ENCODE data around the gene NUB1. TPM values are rescaled to one million over a fixed set of nuclear protein-coding genes. Genes with fewer than 3 reads are reported as not detected.

Gene NUB1
- total and polyA plus RNA-seq, 11 donors, result 22.6 to 56.3 (median 39.4) TPM

DNA sequence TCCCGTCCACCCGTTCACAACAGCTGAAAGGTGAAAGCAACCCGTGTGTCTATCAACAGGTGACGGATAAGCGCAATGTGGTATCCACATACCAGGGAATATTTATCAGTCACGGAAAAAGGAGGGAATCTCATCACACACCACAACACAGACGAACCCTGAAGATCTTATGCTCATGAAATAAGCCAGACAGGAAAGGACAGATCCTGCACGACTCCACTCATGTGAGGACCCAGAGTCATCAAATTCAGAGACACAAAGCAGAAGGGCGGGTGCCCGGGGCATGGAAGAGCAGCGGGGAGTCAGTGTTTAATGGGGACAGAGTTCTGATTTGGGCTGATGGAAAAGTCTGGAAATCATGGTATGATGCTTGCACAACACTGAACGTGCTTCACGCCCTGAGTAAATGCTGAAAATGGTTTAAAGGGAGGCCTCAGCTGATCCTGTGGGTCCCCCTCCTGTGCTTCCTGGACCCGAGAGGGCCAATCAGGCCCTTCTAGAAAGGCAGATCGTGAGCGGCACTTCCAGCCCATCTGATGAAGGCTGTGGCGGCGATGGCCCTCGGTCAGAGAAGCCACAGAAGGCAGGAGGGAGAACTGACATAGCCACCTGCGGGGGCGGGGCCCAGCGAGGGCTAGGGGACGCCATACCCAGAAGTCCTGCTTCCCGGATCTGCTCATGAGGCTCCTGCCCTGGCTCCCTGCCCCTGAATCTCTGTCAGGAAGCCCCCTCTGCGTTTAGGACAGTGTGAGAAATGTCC lies 49.2 kb downstream of the NUB1 start:
- Histone ChIP-seq H3K27me3 (peaks cover 0 to 28% (median 0%) of the 10 kb centered on the region in 9 donors), H3K9me3 (no peaks in the 10 kb centered on the region), H3K27ac (no peak overlapping the region), H3K4me1 (no peaks in the 10 kb centered on the region), H3K36me3 (no peaks in the 10 kb centered on the region), H3K4me3 (no peak overlapping the region)
- 74 to 84% (median 81%) methylated on average over 25 of the region's 25 CpGs for WGBS, 4 donors
- TF ChIP-seq, protein P1, sequence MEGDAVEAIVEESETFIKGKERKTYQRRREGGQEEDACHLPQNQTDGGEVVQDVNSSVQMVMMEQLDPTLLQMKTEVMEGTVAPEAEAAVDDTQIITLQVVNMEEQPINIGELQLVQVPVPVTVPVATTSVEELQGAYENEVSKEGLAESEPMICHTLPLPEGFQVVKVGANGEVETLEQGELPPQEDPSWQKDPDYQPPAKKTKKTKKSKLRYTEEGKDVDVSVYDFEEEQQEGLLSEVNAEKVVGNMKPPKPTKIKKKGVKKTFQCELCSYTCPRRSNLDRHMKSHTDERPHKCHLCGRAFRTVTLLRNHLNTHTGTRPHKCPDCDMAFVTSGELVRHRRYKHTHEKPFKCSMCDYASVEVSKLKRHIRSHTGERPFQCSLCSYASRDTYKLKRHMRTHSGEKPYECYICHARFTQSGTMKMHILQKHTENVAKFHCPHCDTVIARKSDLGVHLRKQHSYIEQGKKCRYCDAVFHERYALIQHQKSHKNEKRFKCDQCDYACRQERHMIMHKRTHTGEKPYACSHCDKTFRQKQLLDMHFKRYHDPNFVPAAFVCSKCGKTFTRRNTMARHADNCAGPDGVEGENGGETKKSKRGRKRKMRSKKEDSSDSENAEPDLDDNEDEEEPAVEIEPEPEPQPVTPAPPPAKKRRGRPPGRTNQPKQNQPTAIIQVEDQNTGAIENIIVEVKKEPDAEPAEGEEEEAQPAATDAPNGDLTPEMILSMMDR (IDR thresholded peaks at IDR 0.05), result no peak
- TF ChIP-seq POLR2A (IDR thresholded peaks at IDR 0.05), result no peak
- DNase-seq (no peak), ATAC-seq (no peak)
- intact Hi-C loops (cut with DNase I), result no loop called here

GRCh38 chr7:151391358-151391730 lies 49.7 kb downstream of the NUB1 start:
- ATAC-seq, result no peak
- intact Hi-C loops (cut with DNase I), result no loop called here
- no peak for DNase-seq
- Histone ChIP-seq H3K9me3 (no peaks in the 10 kb centered on the region), H3K27ac (no peak overlapping the region), H3K4me1 (no peaks in the 10 kb centered on the region), H3K27me3 (peaks cover 0 to 28% (median 0%) of the 10 kb centered on the region in 9 donors), H3K4me3 (no peak overlapping the region), H3K36me3 (no peaks in the 10 kb centered on the region)
- 91 to 95% (median 94%) methylated on average over 9 of the region's 9 CpGs for WGBS, 4 donors
- TF ChIP-seq, protein P1 (IDR thresholded peaks at IDR 0.05), result no peak
- TF ChIP-seq POLR2A (IDR thresholded peaks at IDR 0.05), result no peak

GRCh38 chr7:151392002-151392401 lies 50.4 kb downstream of the NUB1 start:
- intact Hi-C loops (cut with DNase I), result no loop called here
- Histone ChIP-seq H3K27ac (no peak overlapping the region), H3K4me3 (no peak overlapping the region), H3K27me3 (peaks cover 0 to 28% (median 0%) of the 10 kb centered on the region in 9 donors), H3K9me3 (no peaks in the 10 kb centered on the region), H3K36me3 (no peaks in the 10 kb centered on the region), H3K4me1 (no peaks in the 10 kb centered on the region)
- DNase-seq (no peak), ATAC-seq (no peak)
- TF ChIP-seq, protein P1 (IDR thresholded peaks at IDR 0.05), result no peak
- TF ChIP-seq POLR2A (IDR thresholded peaks at IDR 0.05), result no peak
- WGBS, 4 donors, result 77 to 91% (median 87%) methylated on average over 7 to 8 of the region's 8 CpGs

DNA sequence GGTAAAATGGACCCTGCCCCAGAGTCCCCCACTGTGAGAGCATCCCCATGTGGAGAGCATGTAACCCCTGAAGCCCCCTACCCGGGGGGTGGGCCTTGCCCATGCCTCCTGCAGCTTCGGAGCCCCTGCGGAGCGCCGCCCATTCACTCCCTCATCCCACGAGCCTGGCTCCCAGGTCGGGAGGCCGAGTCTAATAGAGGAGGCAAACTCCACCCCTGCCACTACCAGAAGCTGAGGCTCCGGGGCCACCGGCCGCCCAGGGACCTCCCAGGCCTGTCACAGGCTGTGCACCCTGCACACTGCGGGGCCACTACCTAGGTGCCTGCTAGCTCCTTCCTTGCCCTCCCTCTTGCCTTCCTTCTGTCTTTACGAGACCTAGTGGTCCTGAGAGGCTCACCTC lies 50.8 kb downstream of the NUB1 start:
- TF ChIP-seq, protein P1 (IDR thresholded peaks at IDR 0.05), result no peak
- TF ChIP-seq POLR2A (IDR thresholded peaks at IDR 0.05), result no peak
- ATAC-seq (no peak), DNase-seq (no peak)

More for the DNA sequence above, 50.8 kb downstream of the NUB1 start:
- no peak overlapping the region for H3K27ac ChIP-seq
- intact Hi-C loops (cut with DNase I), result no loop called here
- H3K27me3 ChIP-seq, result peaks cover 0 to 28% (median 0%) of the 10 kb centered on the region in 9 donors
- H3K36me3 ChIP-seq, result no peaks in the 10 kb centered on the region
- WGBS, 4 donors, result 85 to 96% (median 89%) methylated on average over 10 to 13 of the region's 13 CpGs
- no peaks in the 10 kb centered on the region for H3K4me1 ChIP-seq
- H3K4me3 ChIP-seq, result no peak overlapping the region
- H3K9me3 ChIP-seq, result no peaks in the 10 kb centered on the region

All from heart left ventricle (tissue), 16 donors.